ENCODE data around the gene SIL1. TPM values are rescaled to one million over a fixed set of nuclear protein-coding genes. Genes with fewer than 3 reads are reported as not detected.

Gene SIL1
- total RNA-seq, 1 experiment from 2014 or later = 22.0 TPM

- Histone ChIP-seq H3K4me1 (ENCODE audit: insufficient read depth, low read length, poor library complexity, severe bottlenecking) (no peaks in the 10 kb centered on the region), H3K36me3 (ENCODE audit: insufficient read depth, low read length, poor library complexity, severe bottlenecking) (peaks cover 12% of the 10 kb centered on the region), H3K27ac (ENCODE audit: low read depth, low read length, poor library complexity, severe bottlenecking) (no peak overlapping the region), H3K4me3 (ENCODE audit: low read depth, low read length, poor library complexity, severe bottlenecking) (no peak overlapping the region), H3K27me3 (replicated peaks; ENCODE audit: insufficient read depth, low read depth, low read length, poor library complexity) (no peaks in the 10 kb centered on the region), H3K9me3 (ENCODE audit: low read depth, low read length, poor library complexity, severe bottlenecking) (no peaks in the 10 kb centered on the region)
- ChIA-PET POLR2A (ENCODE audit: low non-redundant PET) (no interaction called here), CTCF (no interaction called here)
- BruUV-seq (replicated peaks) = no TSS peak
- intact Hi-C loops (cut with micrococcal nuclease; ENCODE audit: unreplicated experiment) = loop anchor here (10.0 kb wide), 1 partner anchor 293 kb away; no protein-coding TSS in a partner anchor
- TF ChIP-seq EZH2 (IDR thresholded peaks at IDR 0.05; ENCODE audit: borderline replicate concordance, low read depth, low read length, poor library complexity, severe bottlenecking) = no peak
- no peak for TF ChIP-seq CTCF (conservative IDR thresholded peaks at IDR 0.05; ENCODE audit: low read depth, low read length)
- no peak for DNase-seq (ENCODE audit: low spot score)
Measured at GRCh38 chr5:138937392-138938387, 260.5 kb downstream of the SIL1 start.

GRCh38 chr5:138936968-138937345 lies 261.2 kb downstream of the SIL1 start:
- ChIA-PET POLR2A (ENCODE audit: low non-redundant PET) (no interaction called here), CTCF (no interaction called here)
- intact Hi-C loops (cut with micrococcal nuclease; ENCODE audit: unreplicated experiment) = loop anchor here (10.0 kb wide), 1 partner anchor 292 kb away; no protein-coding TSS in a partner anchor

More at GRCh38 chr5:138936968-138937345, 261.2 kb downstream of the SIL1 start:
- TF ChIP-seq CTCF (conservative IDR thresholded peaks at IDR 0.05; ENCODE audit: low read depth, low read length) (no peak), EZH2 (IDR thresholded peaks at IDR 0.05; ENCODE audit: borderline replicate concordance, low read depth, low read length, poor library complexity, severe bottlenecking) (no peak)
- Histone ChIP-seq H3K9me3 (ENCODE audit: low read depth, low read length, poor library complexity, severe bottlenecking) (no peaks in the 10 kb centered on the region), H3K27me3 (replicated peaks; ENCODE audit: insufficient read depth, low read depth, low read length, poor library complexity) (no peaks in the 10 kb centered on the region), H3K4me3 (ENCODE audit: low read depth, low read length, poor library complexity, severe bottlenecking) (no peak overlapping the region), H3K27ac (ENCODE audit: low read depth, low read length, poor library complexity, severe bottlenecking) (no peak overlapping the region), H3K36me3 (ENCODE audit: insufficient read depth, low read length, poor library complexity, severe bottlenecking) (peaks cover 19% of the 10 kb centered on the region), H3K4me1 (ENCODE audit: insufficient read depth, low read length, poor library complexity, severe bottlenecking) (no peaks in the 10 kb centered on the region)
- DNase-seq (ENCODE audit: low spot score) = no peak
- no TSS peak for BruUV-seq (replicated peaks)
